ELF-1 (cell line): Measurements from ENCODE around the gene MAD1L1.
"Not testable (repeated sequence)": the region's sequence is repeated elsewhere in the genome, so short reads cannot be mapped to it uniquely, and the experiment has no call there.

Source experiments
- DNase-seq: peaks from one replicate; pipeline ENCODE4 v3.0.0-alpha.2; 2016; ENCODE audit warnings: low read depth, low spot score

MAD1L1 gene

GRCh38 chr7:1824151-1824881 lies 408.4 kb downstream of the MAD1L1 start:
- not testable (repeated sequence) for DNase-seq

GRCh38 chr7:1823376-1824150 lies 409.2 kb downstream of the MAD1L1 start:
- DNase-seq, result no peak

- DNase-seq, result no peak
These were observed 413.4 kb downstream of the MAD1L1 start for GRCh38 chr7:1819259-1819841.

- no peak for DNase-seq
These were observed 414.0 kb downstream of the MAD1L1 start for GRCh38 chr7:1818575-1819258.

- no peak for DNase-seq
These were observed 415.6 kb downstream of the MAD1L1 start for GRCh38 chr7:1817061-1817712.

GRCh38 chr7:1816451-1816850 lies 416.3 kb downstream of the MAD1L1 start:
- DNase-seq, result not testable (repeated sequence)

GRCh38 chr7:1815551-1816281 lies 417.0 kb downstream of the MAD1L1 start:
- DNase-seq, result not testable (repeated sequence)

GRCh38 chr7:1815051-1815481 lies 417.7 kb downstream of the MAD1L1 start:
- DNase-seq, result no peak

GRCh38 chr7:1814089-1814811 lies 418.5 kb downstream of the MAD1L1 start:
- DNase-seq, result no peak

GRCh38 chr7:1813394-1814088 lies 419.2 kb downstream of the MAD1L1 start:
- DNase-seq, result no peak

- DNase-seq, result peak; percentile 65
These were observed 420.0 kb downstream of the MAD1L1 start for GRCh38 chr7:1812509-1813393.

GRCh38 chr7:1811850-1812508 lies 420.8 kb downstream of the MAD1L1 start:
- no peak for DNase-seq

GRCh38 chr7:1810961-1811849 lies 421.5 kb downstream of the MAD1L1 start:
- no peak for DNase-seq

GRCh38 chr7:1810521-1810920 lies 422.2 kb downstream of the MAD1L1 start:
- no peak for DNase-seq

GRCh38 chr7:1809601-1810258 lies 423.0 kb downstream of the MAD1L1 start:
- no peak for DNase-seq

GRCh38 chr7:1809070-1809469 lies 423.7 kb downstream of the MAD1L1 start:
- no peak for DNase-seq
